Measurements from ENCODE around the gene NCEH1.

The NCEH1 gene

GRCh38 chr3:172699031-172699430 is 11.8 kb downstream of the NCEH1 start:
- H3K4me3 ChIP-seq (ENCODE audit: low read depth, low read length) = no peak overlapping the region
- TF ChIP-seq MYC (IDR thresholded peaks at IDR 0.05; ENCODE audit: low read depth, low read length) (no peak), CTCF (IDR thresholded peaks at IDR 0.05; ENCODE audit: low read depth, low read length) (no peak), POLR2A (IDR thresholded peaks at IDR 0.05; ENCODE audit: extremely low read depth, insufficient read length) (no peak)
- TF ChIP-seq, protein P1, sequence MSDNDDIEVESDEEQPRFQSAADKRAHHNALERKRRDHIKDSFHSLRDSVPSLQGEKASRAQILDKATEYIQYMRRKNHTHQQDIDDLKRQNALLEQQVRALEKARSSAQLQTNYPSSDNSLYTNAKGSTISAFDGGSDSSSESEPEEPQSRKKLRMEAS (IDR thresholded peaks at IDR 0.05; ENCODE audit: low read depth, low read length) = no peak
- DNase-seq (ENCODE audit: low read depth) = no peak

DNA sequence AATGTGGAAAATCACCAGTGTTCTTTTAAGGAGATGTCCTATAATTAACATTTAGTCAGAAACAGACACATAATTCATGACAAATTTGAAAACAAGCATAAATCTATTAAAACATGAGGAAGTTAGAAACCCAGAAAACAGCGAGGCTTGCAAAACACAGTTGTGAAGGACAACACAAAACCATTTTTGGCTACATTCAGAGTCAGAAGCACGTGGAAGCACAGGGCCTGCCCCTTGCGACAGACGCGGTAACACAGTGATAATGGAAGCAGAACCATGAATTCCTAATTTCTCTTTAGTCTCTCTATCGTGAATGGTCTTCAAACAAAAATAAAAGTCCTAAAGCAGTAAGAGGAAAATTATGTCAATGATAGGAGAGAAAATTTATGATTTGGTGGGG is 12.2 kb downstream of the NCEH1 start:
- H3K4me3 ChIP-seq (ENCODE audit: low read depth, low read length) = no peak overlapping the region
- TF ChIP-seq CTCF (IDR thresholded peaks at IDR 0.05; ENCODE audit: low read depth, low read length) (no peak), POLR2A (IDR thresholded peaks at IDR 0.05; ENCODE audit: extremely low read depth, insufficient read length) (no peak), MYC (IDR thresholded peaks at IDR 0.05; ENCODE audit: low read depth, low read length) (peak; percentile 62)
- TF ChIP-seq, protein P1 (IDR thresholded peaks at IDR 0.05; ENCODE audit: low read depth, low read length) = peak; percentile 88
- DNase-seq (ENCODE audit: low read depth) = peak; percentile 49

GRCh38 chr3:172697558-172697957 is 13.3 kb downstream of the NCEH1 start:
- no peak overlapping the region for H3K4me3 ChIP-seq (ENCODE audit: low read depth, low read length)
- TF ChIP-seq, protein P1 (IDR thresholded peaks at IDR 0.05; ENCODE audit: low read depth, low read length) = no peak
- TF ChIP-seq POLR2A (IDR thresholded peaks at IDR 0.05; ENCODE audit: extremely low read depth, insufficient read length) (no peak), MYC (IDR thresholded peaks at IDR 0.05; ENCODE audit: low read depth, low read length) (no peak), CTCF (IDR thresholded peaks at IDR 0.05; ENCODE audit: low read depth, low read length) (no peak)
- no peak for DNase-seq (ENCODE audit: low read depth)

DNA sequence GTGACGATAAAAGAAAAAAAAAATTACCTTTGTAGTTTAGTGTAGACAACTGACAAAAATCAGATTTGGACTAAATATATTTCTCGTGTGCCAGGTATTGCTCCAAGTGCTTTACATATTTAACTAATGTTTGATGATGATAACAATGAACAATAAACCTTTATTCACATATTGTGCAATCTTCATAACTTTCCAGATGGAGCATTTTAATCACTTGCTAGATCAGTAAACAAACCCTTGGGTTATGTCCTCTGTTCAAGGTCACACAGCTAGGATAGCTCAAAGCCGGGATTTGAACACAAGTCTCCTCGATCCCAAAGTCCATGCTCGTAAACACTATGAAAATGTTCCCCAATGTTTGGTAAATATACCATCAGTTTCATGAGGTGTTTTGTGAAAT is 14.5 kb downstream of the NCEH1 start:
- DNase-seq (ENCODE audit: low read depth) = no peak

DNA sequence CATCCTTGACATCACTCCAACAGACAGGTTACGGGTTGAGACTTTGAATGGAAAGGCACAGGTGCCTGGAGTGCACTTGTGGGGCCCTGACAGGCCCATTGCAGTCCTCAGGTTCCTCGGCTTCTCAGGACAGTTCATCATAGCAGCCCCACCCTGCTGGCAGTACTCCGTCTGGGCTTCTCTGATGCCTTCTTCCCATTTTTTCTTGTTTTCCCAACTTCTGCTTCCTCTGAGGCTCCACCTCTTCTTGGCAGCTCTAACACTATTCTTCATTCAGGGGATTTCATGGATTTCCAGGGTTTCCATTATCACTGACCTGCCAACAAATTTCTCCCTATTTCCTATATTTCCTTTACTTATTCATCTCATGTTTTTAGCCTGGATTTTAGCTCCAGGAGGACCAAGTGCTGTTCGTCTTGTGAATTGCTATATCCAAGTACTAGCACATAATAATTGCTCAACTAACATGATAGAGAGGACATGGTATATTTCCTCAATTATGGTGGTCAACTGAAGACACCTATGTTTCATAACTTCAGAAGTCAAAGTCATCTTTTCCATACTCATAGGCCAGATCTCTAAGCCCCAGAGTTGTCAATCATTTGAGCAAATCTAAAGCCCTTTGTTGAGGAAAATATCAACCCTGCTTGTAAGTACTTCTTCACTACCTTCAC is 16.2 kb downstream of the NCEH1 start:
- DNase-seq (ENCODE audit: low read depth) = no peak
- no peak overlapping the region for H3K4me3 ChIP-seq (ENCODE audit: low read depth, low read length)
- no peak for TF ChIP-seq CTCF (IDR thresholded peaks at IDR 0.05; ENCODE audit: low read depth, low read length)
- TF ChIP-seq, protein P1 (IDR thresholded peaks at IDR 0.05; ENCODE audit: low read depth, low read length) = no peak
- TF ChIP-seq MYC (IDR thresholded peaks at IDR 0.05; ENCODE audit: low read depth, low read length) = no peak
- TF ChIP-seq POLR2A (IDR thresholded peaks at IDR 0.05; ENCODE audit: extremely low read depth, insufficient read length) = no peak

More for the DNA sequence above, 14.5 kb downstream of the NCEH1 start:
- no peak overlapping the region for H3K4me3 ChIP-seq (ENCODE audit: low read depth, low read length)
- TF ChIP-seq MYC (IDR thresholded peaks at IDR 0.05; ENCODE audit: low read depth, low read length) (no peak), POLR2A (IDR thresholded peaks at IDR 0.05; ENCODE audit: extremely low read depth, insufficient read length) (no peak), CTCF (IDR thresholded peaks at IDR 0.05; ENCODE audit: low read depth, low read length) (no peak)
- TF ChIP-seq, protein P1 (IDR thresholded peaks at IDR 0.05; ENCODE audit: low read depth, low read length) = no peak
